ENCODE results near the gene HCK. TPM values are rescaled to one million over a fixed set of nuclear protein-coding genes. Genes with fewer than 3 reads are reported as not detected.
"Not testable (repeated sequence)": the region's sequence is repeated elsewhere in the genome, so short reads cannot be mapped to it uniquely, and the experiment has no call there.

Gene HCK
- total RNA-seq, 4 donors from 2014 or later, result 3.0 to 16.9 (median 6.7) TPM

DNA sequence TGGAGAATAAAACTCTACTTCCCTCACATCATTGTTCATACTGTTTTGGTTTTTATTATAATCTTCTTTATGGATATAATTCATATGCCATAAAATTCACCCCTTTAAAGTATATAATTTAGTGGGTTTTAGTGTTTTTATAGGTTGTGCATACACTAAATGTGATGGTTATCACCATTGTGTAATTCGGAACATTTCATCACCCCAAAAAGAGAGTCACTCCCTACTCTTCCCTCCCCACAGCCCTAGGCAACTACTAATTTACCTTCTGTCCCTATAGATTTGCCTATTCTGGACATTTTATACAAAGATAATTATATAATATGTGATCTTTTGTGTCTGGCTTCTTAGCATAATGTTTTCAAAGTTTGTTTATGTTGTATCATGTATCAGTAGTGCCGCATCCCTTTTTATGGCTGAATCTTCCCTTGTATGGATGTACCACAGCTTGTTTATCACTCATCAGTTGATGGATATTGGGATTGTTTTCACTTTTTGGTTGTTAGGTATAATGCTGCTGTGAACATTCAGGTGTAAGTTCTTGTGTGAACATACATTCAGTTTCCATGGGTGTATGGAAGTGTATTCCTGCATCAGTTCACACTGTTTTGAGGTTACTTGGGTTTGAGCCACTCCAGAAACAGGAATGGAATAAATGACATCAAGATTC, 61.7 kb downstream of the HCK start:
- intact Hi-C loops (cut with DNase I), result loop anchor here (10.0 kb wide), 1 partner anchor 91 kb away; the partner anchor contains the start of genes PLAGL2 and POFUT1
- peaks cover 33 to 81% (median 34%) of the 10 kb centered on the region in 3 donors for H3K4me1 ChIP-seq
- no peak for TF ChIP-seq POLR2A (IDR thresholded peaks at IDR 0.05)
- TF ChIP-seq, protein P1, sequence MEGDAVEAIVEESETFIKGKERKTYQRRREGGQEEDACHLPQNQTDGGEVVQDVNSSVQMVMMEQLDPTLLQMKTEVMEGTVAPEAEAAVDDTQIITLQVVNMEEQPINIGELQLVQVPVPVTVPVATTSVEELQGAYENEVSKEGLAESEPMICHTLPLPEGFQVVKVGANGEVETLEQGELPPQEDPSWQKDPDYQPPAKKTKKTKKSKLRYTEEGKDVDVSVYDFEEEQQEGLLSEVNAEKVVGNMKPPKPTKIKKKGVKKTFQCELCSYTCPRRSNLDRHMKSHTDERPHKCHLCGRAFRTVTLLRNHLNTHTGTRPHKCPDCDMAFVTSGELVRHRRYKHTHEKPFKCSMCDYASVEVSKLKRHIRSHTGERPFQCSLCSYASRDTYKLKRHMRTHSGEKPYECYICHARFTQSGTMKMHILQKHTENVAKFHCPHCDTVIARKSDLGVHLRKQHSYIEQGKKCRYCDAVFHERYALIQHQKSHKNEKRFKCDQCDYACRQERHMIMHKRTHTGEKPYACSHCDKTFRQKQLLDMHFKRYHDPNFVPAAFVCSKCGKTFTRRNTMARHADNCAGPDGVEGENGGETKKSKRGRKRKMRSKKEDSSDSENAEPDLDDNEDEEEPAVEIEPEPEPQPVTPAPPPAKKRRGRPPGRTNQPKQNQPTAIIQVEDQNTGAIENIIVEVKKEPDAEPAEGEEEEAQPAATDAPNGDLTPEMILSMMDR (IDR thresholded peaks at IDR 0.05), result no peak
- H3K27me3 ChIP-seq, result no peaks in the 10 kb centered on the region
- no peak for DNase-seq
- H3K36me3 ChIP-seq, result peaks cover 0 to 12% (median 0%) of the 10 kb centered on the region in 3 donors
- H3K4me3 ChIP-seq, result no peak overlapping the region
- WGBS, 2 donors, result 82 to 89% methylated on average over 2 of the region's 2 CpGs
- no peaks in the 10 kb centered on the region for H3K9me3 ChIP-seq
- H3K27ac ChIP-seq, result peak overlapping the region in 3 of 4 donors; percentile 70 to 100 (median 99)

DNA sequence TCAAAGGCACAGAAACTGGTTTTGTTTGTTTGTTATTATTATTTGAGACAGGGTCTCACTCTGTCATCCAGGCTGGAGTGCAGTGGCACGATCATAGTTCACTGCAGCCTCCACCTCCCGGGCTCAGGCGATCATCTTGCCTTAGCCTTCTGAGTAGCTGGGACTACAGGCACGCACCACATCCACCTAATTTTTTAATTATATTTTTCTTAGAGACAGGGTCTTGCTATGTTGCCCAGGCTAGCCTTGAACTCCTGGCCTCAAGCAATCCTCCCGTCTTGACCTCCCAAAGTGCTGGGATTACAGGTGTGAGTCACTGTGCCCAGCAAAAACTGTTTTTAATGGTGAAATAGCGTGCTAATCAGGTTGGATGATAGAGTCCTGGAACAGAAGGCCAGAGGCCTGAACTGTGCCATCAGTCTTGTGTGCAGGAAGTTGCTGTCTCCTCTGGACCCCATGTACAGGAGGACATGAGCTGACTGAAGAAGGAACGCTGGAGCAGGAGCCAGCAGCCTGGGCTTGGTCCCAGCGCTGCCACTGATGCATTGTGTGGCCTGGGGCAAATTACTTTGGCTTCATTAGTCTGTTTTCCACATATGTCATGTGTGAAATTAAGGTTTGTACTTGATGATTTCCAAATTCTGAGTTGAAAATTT, 62.4 kb downstream of the HCK start:
- no peak for TF ChIP-seq POLR2A (IDR thresholded peaks at IDR 0.05)
- TF ChIP-seq, protein P1 (IDR thresholded peaks at IDR 0.05), result no peak
- H3K27me3 ChIP-seq, result no peaks in the 10 kb centered on the region
- no peaks in the 10 kb centered on the region for H3K9me3 ChIP-seq
- H3K27ac ChIP-seq, result peak overlapping the region in 3 of 4 donors; percentile 13 to 100 (median 99)
- peaks cover 0 to 12% (median 0%) of the 10 kb centered on the region in 3 donors for H3K36me3 ChIP-seq
- no peak overlapping the region for H3K4me3 ChIP-seq
- WGBS, 2 donors, result 77 to 85% methylated on average over 7 to 8 of the region's 8 CpGs
- intact Hi-C loops (cut with DNase I), result loop anchor here (10.0 kb wide), 1 partner anchor 90 kb away; the partner anchor contains the start of genes PLAGL2 and POFUT1
- no peak for DNase-seq
- H3K4me1 ChIP-seq, result peaks cover 33 to 77% (median 34%) of the 10 kb centered on the region in 3 donors

DNA sequence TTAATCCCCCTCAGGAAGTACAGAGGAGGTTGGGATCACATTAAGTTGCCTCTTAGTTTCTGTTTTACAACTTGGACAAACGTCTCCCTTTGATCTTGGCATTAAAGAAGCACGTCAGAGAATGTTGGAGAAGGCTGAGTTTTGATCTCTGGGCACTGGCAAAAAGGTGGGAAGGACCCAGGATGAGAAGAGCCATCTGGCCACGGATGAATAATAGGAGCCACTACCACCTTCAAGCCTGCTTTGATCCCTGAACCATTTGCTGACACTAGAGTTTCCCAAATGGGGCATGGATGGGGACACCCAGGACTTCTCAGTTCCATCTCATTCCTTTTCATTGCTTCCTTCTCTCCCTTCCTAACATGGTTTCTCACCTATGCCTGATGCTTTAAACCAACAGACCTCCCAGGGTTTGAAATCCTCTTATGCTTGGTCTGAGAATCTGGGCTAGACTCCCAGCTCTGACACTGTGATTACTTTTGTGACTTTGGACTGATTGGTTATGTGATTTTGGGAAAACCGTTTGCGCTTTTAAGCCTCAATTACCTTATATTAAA, 63.2 kb downstream of the HCK start:
- Histone ChIP-seq H3K9me3 (no peaks in the 10 kb centered on the region), H3K27ac (no peak overlapping the region), H3K27me3 (no peaks in the 10 kb centered on the region), H3K36me3 (peaks cover 0 to 12% (median 0%) of the 10 kb centered on the region in 3 donors), H3K4me1 (peaks cover 30 to 74% (median 31%) of the 10 kb centered on the region in 3 donors), H3K4me3 (no peak overlapping the region)
- WGBS, 2 donors, result 44 to 70% methylated on average over 3 to 5 of the region's 5 CpGs
- intact Hi-C loops (cut with DNase I), result loop anchor here (10.0 kb wide), 1 partner anchor 90 kb away; the partner anchor contains the start of genes PLAGL2 and POFUT1
- no peak for TF ChIP-seq POLR2A (IDR thresholded peaks at IDR 0.05)
- TF ChIP-seq, protein P1 (IDR thresholded peaks at IDR 0.05), result no peak
- DNase-seq, result no peak

DNA sequence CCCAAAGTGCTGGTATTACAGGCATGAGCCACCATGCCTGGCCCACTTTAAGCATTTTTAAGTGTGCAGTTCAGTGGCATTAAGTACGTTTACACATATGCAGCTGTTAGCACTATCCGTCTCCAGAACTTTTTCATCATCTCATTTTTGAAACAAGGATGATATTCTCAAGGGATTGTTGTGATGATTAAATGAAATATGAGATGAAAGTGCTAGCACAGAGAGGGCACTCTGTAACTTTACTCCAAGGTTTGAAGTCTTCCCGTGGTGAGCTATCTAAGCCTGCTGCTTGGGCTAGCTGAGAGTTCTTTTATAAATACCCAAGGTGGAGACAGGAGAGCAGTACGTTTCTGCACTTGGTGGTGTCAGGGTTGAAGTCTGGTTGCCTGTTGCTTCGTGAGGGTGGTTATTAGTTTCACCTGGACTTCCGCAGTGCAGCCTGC, 64.1 kb downstream of the HCK start:
- no peak for DNase-seq
- Histone ChIP-seq H3K9me3 (no peaks in the 10 kb centered on the region), H3K4me1 (peaks cover 22 to 71% (median 26%) of the 10 kb centered on the region in 3 donors), H3K27ac (no peak overlapping the region), H3K27me3 (no peaks in the 10 kb centered on the region), H3K36me3 (peaks cover 0 to 12% (median 0%) of the 10 kb centered on the region in 3 donors), H3K4me3 (no peak overlapping the region)
- intact Hi-C loops (cut with DNase I), result loop anchor here (10.0 kb wide), 1 partner anchor 89 kb away; the partner anchor contains the start of genes PLAGL2 and POFUT1
- TF ChIP-seq POLR2A (IDR thresholded peaks at IDR 0.05), result no peak
- TF ChIP-seq, protein P1 (IDR thresholded peaks at IDR 0.05), result no peak
- 80 to 83% methylated on average over 6 of the region's 6 CpGs for WGBS, 2 donors

DNA sequence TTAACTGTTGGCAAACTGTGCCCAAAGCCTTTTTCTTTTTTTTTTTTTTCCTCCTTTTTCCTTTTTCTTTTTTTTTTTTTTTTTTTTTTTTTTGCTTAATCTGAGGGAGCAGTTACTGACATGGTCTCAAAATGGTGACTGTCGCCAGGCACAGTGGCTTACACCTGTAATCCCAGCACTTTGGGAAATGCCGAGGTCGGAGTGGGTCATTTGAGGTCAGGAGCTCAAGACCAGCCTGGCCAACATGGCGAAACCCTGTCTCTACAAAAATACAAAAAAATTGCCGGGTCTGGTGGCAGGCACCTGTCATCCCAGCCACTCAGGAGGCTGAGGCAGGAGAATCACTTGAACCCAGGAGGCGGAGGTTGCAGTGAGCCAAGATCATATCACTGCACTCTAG, 64.8 kb downstream of the HCK start:
- H3K4me3 ChIP-seq, H3K27me3 ChIP-seq, DNase-seq, H3K27ac ChIP-seq, H3K9me3 ChIP-seq: not testable (repeated sequence)
- Histone ChIP-seq H3K36me3 (peaks cover 0 to 12% (median 0%) of the 10 kb centered on the region in 3 donors), H3K4me1 (peaks cover 17 to 64% (median 22%) of the 10 kb centered on the region in 3 donors)
- intact Hi-C loops (cut with DNase I), result loop anchor here (10.0 kb wide), 1 partner anchor 88 kb away; the partner anchor contains the start of genes PLAGL2 and POFUT1
- 89 to 96% methylated on average over 1 to 4 of the region's 6 CpGs for WGBS, 2 donors

DNA sequence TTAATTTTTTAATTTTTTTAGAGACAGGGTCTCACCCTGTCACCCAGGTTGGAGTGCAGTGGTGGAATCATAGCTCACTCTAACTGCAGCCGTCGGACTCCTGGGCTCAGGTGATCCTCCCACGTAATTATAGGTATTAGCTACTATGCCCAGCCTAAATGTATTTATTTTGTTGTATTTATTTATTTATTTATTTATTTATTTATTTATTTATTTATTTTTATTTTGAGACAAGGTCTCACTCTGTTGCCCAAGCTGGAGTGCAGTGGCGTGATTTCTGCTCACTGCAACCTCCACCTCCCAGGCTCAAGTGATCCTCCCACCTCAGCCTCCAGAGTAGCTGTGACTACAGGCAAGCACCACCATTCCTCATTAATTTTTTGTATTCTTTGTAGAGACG, 66.4 kb downstream of the HCK start:
- not testable (repeated sequence) for H3K27me3 ChIP-seq, H3K4me3 ChIP-seq, H3K9me3 ChIP-seq, H3K27ac ChIP-seq, DNase-seq
- peaks cover 8 to 48% (median 15%) of the 10 kb centered on the region in 3 donors for H3K4me1 ChIP-seq
- WGBS, 2 donors, result 91 to 92% methylated on average over 5 of the region's 5 CpGs
- peaks cover 0 to 12% (median 0%) of the 10 kb centered on the region in 3 donors for H3K36me3 ChIP-seq
- intact Hi-C loops (cut with DNase I), result loop anchor here (10.0 kb wide), 1 partner anchor 86 kb away; the partner anchor contains the start of genes PLAGL2 and POFUT1

Measured in esophagus squamous epithelium (tissue), 5 donors.